Epithelial cell of esophagus (primary cell): Measurements from ENCODE around the gene SLC15A1.

Experiments used
- DNase-seq: peaks from one replicate; pipeline ENCODE4 v3.0.0; 2010; ENCODE audit warnings: low read depth
- H3K4me3 ChIP-seq: 2 replicates; pipeline ENCODE4 v1.5.1; 2011; ENCODE audit warnings: mild to moderate bottlenecking, low read length, control low read depth
- CTCF ChIP-seq: IDR thresholded peaks from 2 replicates; pipeline ENCODE4 v1.5.1; 2011; ENCODE audit warnings: low read depth, mild to moderate bottlenecking, low read length, control low read depth, inconsistent platforms; ENCODE audit not compliant: insufficient read depth; ENCODE audit errors: missing control alignments

SLC15A1 gene

GRCh38 chr13:98775386-98775785 lies 22.9 kb upstream of the SLC15A1 start:
- no peak for DNase-seq
- H3K4me3 ChIP-seq, result no peak overlapping the region
- no peak for TF ChIP-seq CTCF

DNA sequence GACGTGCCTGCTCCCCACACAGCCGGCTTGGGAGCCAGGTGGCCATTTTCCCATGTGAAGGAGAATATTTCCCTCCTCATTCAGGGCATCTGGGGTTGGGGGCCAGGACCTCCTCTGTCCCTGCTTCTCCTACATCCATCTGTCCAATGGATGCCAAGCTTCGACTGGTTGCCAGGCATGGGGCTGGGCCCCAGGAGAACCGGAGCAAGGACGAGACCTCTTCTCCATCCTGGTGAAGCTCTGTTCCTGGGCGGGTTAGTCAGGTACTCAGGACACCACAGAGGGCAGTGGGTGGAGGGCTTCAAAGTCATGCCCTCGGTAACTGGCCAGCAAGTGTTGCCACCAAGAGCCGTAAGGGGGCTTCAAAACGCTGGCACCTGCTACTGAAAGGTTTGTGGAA lies 22.3 kb upstream of the SLC15A1 start:
- no peak overlapping the region for H3K4me3 ChIP-seq
- TF ChIP-seq CTCF, result no peak
- DNase-seq, result no peak

GRCh38 chr13:98773921-98774320 lies 21.4 kb upstream of the SLC15A1 start:
- no peak for DNase-seq
- H3K4me3 ChIP-seq, result no peak overlapping the region
- no peak for TF ChIP-seq CTCF

GRCh38 chr13:98772794-98773452 lies 20.5 kb upstream of the SLC15A1 start:
- no peak for DNase-seq
- H3K4me3 ChIP-seq, result no peak overlapping the region
- no peak for TF ChIP-seq CTCF

DNA sequence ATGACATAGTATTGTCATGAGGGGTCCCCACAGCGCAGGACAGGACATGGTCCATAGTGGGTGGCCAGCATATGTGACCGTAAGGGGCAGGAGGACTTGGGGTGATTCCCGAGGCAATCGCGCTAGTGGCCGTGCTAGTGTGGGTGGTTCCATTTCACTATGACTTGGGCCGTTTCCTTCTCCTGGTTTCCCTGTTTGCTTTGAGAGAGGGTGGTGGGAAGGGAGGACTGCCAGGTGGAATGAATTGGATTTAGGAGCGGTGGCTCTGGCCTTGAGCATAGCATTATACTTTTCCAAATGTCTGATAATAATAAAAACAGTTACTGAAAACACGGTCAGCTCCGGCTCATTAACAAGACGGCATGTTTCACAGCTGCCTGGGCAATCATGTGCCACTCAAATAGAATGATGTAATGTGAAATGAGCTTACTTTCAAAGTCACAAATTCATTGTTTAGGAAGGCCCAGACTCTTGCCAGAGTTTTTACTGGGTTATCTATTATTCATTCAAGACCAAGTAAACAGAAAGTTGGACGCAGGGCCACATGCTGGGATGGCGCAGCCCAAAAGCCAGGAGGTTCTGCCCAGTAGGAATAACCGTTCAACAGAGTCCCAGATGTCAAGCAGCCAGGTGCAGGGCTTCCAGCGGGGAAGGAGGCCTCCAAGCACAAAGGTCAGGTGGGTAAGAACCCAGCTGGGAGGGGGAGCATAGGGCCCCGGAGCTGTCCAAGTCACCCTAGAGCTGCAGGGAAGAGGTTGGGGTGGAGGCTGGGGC lies 19.6 kb upstream of the SLC15A1 start:
- no peak for DNase-seq
- no peak for TF ChIP-seq CTCF

GRCh38 chr13:98769736-98770135 lies 17.3 kb upstream of the SLC15A1 start:
- no peak for DNase-seq
- no peak overlapping the region for H3K4me3 ChIP-seq
- no peak for TF ChIP-seq CTCF

More for the DNA sequence above, 19.6 kb upstream of the SLC15A1 start:
- no peak overlapping the region for H3K4me3 ChIP-seq
